Uterus (tissue), 4 donors: ENCODE results near the gene CLDND2. TPM values are rescaled to one million over a fixed set of nuclear protein-coding genes. Genes with fewer than 3 reads are reported as not detected.

Source experiments
- DNase-seq, 2 donors: peaks; one replicate each; pipeline ENCODE4 v3.0.0-alpha.2; 2019 to 2020
- H3K27ac ChIP-seq, 2 donors: fragments of 200-600 bp; sonication (generic); 1 replicate in 1 of 2; 2 replicates in 1 of 2; pipeline ENCODE4 v1.5.1; 2016 to 2018
- H3K27me3 ChIP-seq, 2 donors: fragments of 200-600 bp; sonication (generic); one replicate each; pipeline ENCODE4 v1.5.1; 2018 to 2019; ENCODE audit warnings: control low read depth in 1 of 2
- H3K36me3 ChIP-seq, 2 donors: fragments of 200-600 bp; sonication (generic); one replicate each; pipeline ENCODE4 v1.5.1; 2019; ENCODE audit warnings: control low read depth in 1 of 2
- H3K4me1 ChIP-seq, 2 donors: fragments of 200-600 bp; sonication (generic); one replicate each; pipeline ENCODE4 v1.5.1; 2018 to 2019; ENCODE audit warnings: control low read depth in 1 of 2
- H3K4me3 ChIP-seq, 2 donors: fragments of 200-600 bp; sonication (generic); 1 replicate in 1 of 2; 2 replicates in 1 of 2; pipeline ENCODE4 v1.5.1; 2018 to 2019; ENCODE audit warnings: mild to moderate bottlenecking in 1 of 2
- H3K9me3 ChIP-seq, 2 donors: fragments of 200-600 bp; sonication (generic); one replicate each; pipeline ENCODE4 v1.5.1; 2019; ENCODE audit warnings: control low read depth in 1 of 2
- POLR2A ChIP-seq, 2 donors: fragments of 450-650 bp; IDR thresholded peaks; one replicate each; pipeline ENCODE4 v1.6.1; 2016; ENCODE audit warnings: antibody characterized with exemption in 2 of 2, mild to moderate bottlenecking in 1 of 2, moderate library complexity in 1 of 2
- intact Hi-C: fragments of 100-400 bp; cut with DNase I; formaldehyde crosslinking; loops from one replicate; pipeline ENCODE4 v1.15.1; 2023; ENCODE audit warnings: low total_unique reads
- total RNA-seq, 4 donors: library from RNA; depleted of rRNA in 3 of 4; stranded (reverse); fragments of >200 nt in 3 of 4; gene quantifications; one replicate each; pipeline versions ENCODE4 v1.1.0 to v1.2.4, GENCODE V29; 2014 to 2023
- TF ChIP-seq, protein P1 (sequence below), 4 experiments: fragments of 200-600 bp in 2 of 4; fragments of 450-650 bp in 2 of 4; sonication (generic) in 2 of 4; IDR thresholded peaks; one replicate each; pipeline ENCODE4 v1.5.1; 2016 to 2019; ENCODE audit warnings: antibody characterized with exemption in 4 of 4, mild to moderate bottlenecking in 2 of 4, moderate library complexity in 1 of 4
- donor health status: DM: yes; HTN: yes; CAD: no.

Gene CLDND2
- total RNA-seq, 4 donors from 2014 or later = 1.2 TPM; not detected in 3

DNA sequence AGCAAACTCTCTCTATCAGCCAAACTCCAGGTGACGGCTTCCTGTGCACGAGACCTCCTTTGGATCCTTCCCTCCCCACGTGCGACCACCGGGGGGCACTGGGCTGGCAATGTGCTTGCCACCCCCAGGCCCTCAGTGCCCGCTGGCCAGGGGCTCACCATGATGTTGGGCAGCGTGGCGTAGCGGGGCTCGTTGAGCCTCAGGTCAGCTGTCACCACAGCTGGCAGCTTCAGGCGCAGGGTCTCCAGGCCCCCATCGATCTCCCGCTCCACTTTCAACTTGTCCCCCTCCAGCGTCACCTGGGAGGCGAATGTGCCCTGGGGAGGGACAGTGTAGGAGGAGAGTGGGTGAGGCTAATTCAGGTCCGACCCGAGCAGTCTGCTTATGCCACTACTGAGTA lies 22.1 kb downstream of the CLDND2 start:
- no peaks in the 10 kb centered on the region for H3K9me3 ChIP-seq
- no peaks in the 10 kb centered on the region for H3K27me3 ChIP-seq
- no peak overlapping the region for H3K4me3 ChIP-seq
- no peaks in the 10 kb centered on the region for H3K36me3 ChIP-seq
- no peaks in the 10 kb centered on the region for H3K4me1 ChIP-seq
- no peak overlapping the region for H3K27ac ChIP-seq
- no peak for DNase-seq
- intact Hi-C loops = no loop called here
- no peak for TF ChIP-seq POLR2A (IDR thresholded peaks at IDR 0.05)
- TF ChIP-seq, protein P1, sequence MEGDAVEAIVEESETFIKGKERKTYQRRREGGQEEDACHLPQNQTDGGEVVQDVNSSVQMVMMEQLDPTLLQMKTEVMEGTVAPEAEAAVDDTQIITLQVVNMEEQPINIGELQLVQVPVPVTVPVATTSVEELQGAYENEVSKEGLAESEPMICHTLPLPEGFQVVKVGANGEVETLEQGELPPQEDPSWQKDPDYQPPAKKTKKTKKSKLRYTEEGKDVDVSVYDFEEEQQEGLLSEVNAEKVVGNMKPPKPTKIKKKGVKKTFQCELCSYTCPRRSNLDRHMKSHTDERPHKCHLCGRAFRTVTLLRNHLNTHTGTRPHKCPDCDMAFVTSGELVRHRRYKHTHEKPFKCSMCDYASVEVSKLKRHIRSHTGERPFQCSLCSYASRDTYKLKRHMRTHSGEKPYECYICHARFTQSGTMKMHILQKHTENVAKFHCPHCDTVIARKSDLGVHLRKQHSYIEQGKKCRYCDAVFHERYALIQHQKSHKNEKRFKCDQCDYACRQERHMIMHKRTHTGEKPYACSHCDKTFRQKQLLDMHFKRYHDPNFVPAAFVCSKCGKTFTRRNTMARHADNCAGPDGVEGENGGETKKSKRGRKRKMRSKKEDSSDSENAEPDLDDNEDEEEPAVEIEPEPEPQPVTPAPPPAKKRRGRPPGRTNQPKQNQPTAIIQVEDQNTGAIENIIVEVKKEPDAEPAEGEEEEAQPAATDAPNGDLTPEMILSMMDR (IDR thresholded peaks at IDR 0.05) = no peak

DNA sequence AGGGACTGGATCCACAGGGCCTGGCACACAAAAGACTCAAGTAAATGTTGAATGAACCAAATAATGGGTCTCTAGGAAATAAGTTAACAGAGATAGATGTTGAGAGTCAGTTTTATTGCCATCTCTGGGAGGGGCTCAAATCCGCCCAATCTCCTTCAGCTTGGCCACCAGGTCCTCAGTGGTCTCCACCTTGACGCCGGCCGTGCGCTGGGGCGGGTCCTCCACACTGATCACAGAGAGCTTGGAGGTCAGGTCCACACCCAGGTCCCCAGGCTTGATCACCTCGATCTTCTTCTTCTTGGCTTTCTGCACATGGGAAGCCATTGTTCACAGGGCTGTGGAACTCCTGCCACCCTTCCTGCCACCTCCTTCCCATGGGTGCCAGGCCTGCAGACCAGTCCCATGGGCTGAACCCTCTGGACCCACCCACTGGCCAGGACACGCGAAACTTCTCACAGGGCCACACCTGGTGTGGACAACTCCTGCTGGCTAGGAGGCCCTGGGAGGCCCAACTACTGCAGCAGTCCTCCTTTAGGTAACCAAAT lies 23.7 kb downstream of the CLDND2 start:
- Histone ChIP-seq H3K9me3 (no peaks in the 10 kb centered on the region), H3K27me3 (no peaks in the 10 kb centered on the region), H3K27ac (no peak overlapping the region), H3K36me3 (no peaks in the 10 kb centered on the region), H3K4me3 (no peak overlapping the region), H3K4me1 (no peaks in the 10 kb centered on the region)
- no peak for DNase-seq
- TF ChIP-seq, protein P1 (IDR thresholded peaks at IDR 0.05) = no peak
- TF ChIP-seq POLR2A (IDR thresholded peaks at IDR 0.05) = no peak
- intact Hi-C loops = no loop called here

DNA sequence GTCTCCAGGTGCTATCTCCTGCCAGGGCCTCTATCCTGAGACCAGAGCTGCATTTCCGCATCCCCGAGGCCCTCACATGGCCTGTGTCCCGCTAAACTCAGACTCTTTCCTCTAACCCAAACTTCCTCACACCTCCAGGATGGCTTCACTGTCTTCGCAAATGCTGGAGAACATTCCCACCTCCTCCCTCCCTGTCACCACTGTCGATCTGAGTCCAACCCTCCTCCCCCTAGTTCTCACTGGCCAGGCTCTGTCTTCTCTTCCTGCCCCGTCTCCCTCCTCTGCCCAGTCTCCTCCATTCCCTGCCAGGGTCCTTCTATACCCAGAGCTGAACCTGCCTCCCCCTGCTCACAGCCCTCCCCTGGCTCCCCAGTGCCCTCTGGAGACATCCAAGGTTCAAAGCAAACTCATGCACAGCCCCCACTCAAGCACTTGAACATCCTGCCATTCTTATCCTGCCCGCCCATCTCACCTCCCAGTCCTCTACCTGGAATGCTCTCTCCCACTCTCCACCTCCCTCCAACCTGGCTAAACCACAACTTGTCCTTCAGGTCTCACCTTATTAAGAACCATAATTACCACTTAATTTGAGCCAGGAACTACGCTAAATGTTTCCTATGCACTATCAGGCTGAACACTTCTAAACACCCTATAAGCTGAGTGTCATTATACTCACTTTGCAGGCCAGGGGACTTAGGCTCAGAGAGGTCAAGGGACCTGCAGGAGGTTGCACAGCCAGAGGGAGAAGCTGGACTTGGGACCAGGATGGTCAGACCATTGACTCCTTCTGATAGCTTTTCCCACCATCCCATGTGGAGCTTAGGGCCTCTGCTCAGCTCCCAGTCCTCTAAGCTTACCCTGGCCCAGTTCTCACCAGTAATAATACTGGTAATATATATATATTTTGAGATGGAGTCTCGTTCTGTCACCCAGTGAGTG lies 25.9 kb downstream of the CLDND2 start:
- Histone ChIP-seq H3K9me3 (no peaks in the 10 kb centered on the region), H3K27me3 (no peaks in the 10 kb centered on the region), H3K36me3 (no peaks in the 10 kb centered on the region), H3K4me1 (no peaks in the 10 kb centered on the region), H3K27ac (no peak overlapping the region), H3K4me3 (no peak overlapping the region)
- intact Hi-C loops = no loop called here
- DNase-seq = no peak
- TF ChIP-seq, protein P1 (IDR thresholded peaks at IDR 0.05) = no peak
- TF ChIP-seq POLR2A (IDR thresholded peaks at IDR 0.05) = no peak

DNA sequence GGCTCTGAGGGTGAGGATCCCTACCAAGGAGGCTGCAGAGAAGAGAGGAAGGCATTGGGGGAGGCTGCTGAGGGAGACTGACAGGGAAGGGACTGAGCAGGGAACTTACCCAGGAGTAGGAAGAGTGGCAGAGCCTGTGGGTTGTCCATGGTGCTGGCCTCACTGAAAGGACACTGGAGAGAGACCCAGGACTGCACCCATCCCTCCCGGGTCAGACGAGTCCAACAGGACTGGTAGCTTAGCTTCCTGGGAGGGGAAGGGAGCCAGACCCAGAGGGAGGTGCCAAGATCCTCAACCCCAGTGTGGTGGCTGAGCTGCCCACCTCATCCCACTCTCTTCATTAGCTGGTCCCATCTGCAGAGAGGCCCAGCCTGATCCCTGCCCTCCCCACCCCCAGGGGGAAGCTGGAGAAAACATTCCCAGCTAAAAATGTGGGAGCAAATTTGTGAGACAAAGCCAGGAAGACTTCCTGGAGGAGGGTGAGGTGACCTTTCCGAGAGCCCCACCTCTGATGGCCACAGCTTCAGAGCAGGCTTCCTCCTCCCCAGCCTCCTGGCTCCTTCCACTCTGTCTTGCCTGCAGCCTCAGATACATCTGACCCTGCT lies 26.7 kb downstream of the CLDND2 start, which contains the start of gene VSIG10L:
Gene VSIG10L, minus strand, starts transcription at position 164 of the 605 bp plus-strand sequence. Its CDS starts 15 bp downstream, at position 149.
- no peaks in the 10 kb centered on the region for H3K36me3 ChIP-seq
- DNase-seq = no peak
- H3K9me3 ChIP-seq = no peaks in the 10 kb centered on the region
- no peak within 1 kb of the TSS for H3K27ac ChIP-seq
- H3K4me3 ChIP-seq = no peak within 1 kb of the TSS
- no peaks in the 10 kb centered on the region for H3K27me3 ChIP-seq
- H3K4me1 ChIP-seq = no peaks in the 10 kb centered on the region
- no peak for TF ChIP-seq POLR2A (IDR thresholded peaks at IDR 0.05)
- TF ChIP-seq, protein P1 (IDR thresholded peaks at IDR 0.05) = no peak
- intact Hi-C loops = no loop called here

DNA sequence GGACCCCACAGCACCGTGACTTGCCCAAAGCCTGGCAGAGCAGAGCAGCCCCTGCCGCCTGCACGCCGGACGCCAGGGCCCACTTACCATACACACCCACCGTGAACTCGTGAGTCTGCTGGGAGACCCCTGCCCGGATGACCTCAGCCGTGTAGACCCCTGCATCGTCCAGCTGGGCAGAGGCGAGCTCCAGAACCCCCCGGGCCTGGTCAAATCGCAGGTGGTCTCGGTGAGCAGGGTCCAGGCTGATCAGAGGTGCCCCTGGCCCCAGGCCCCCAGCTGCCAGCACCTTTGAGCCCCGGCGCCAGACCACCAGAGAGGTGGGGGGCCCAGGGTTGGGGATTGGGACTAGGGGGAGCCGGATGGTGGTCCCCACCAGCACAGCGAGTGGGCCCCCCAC lies 27.7 kb downstream of the CLDND2 start:
- Histone ChIP-seq H3K4me1 (no peaks in the 10 kb centered on the region), H3K36me3 (no peaks in the 10 kb centered on the region), H3K4me3 (no peak overlapping the region), H3K27ac (no peak overlapping the region), H3K27me3 (no peaks in the 10 kb centered on the region), H3K9me3 (no peaks in the 10 kb centered on the region)
- DNase-seq = no peak
- TF ChIP-seq, protein P1 (IDR thresholded peaks at IDR 0.05) = no peak
- TF ChIP-seq POLR2A (IDR thresholded peaks at IDR 0.05) = no peak
- intact Hi-C loops = no loop called here
